Measurements from ENCODE around the gene MTG1. TPM values are rescaled to one million over a fixed set of nuclear protein-coding genes. Genes with fewer than 3 reads are reported as not detected.

The MTG1 gene
- total and polyA plus RNA-seq, 10 of the 15 experiments (the other 5 are each of a cell fraction or from before 2014, with no cell fraction given), result 6.2 to 104 (median 62.5) TPM

GRCh38 chr10:133355266-133355665 lies 38.7 kb upstream of the MTG1 start (continued):
- TF ChIP-seq, protein P1, sequence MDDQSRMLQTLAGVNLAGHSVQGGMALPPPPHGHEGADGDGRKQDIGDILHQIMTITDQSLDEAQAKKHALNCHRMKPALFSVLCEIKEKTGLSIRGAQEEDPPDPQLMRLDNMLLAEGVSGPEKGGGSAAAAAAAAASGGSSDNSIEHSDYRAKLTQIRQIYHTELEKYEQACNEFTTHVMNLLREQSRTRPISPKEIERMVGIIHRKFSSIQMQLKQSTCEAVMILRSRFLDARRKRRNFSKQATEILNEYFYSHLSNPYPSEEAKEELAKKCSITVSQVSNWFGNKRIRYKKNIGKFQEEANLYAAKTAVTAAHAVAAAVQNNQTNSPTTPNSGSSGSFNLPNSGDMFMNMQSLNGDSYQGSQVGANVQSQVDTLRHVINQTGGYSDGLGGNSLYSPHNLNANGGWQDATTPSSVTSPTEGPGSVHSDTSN (IDR thresholded peaks at IDR 0.05; ENCODE audit: insufficient replicate concordance, low read depth, low read length), result no peak
- TF ChIP-seq, protein P2, sequence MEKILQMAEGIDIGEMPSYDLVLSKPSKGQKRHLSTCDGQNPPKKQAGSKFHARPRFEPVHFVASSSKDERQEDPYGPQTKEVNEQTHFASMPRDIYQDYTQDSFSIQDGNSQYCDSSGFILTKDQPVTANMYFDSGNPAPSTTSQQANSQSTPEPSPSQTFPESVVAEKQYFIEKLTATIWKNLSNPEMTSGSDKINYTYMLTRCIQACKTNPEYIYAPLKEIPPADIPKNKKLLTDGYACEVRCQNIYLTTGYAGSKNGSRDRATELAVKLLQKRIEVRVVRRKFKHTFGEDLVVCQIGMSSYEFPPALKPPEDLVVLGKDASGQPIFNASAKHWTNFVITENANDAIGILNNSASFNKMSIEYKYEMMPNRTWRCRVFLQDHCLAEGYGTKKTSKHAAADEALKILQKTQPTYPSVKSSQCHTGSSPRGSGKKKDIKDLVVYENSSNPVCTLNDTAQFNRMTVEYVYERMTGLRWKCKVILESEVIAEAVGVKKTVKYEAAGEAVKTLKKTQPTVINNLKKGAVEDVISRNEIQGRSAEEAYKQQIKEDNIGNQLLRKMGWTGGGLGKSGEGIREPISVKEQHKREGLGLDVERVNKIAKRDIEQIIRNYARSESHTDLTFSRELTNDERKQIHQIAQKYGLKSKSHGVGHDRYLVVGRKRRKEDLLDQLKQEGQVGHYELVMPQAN (conservative IDR thresholded peaks at IDR 0.05), result no peak

DNA sequence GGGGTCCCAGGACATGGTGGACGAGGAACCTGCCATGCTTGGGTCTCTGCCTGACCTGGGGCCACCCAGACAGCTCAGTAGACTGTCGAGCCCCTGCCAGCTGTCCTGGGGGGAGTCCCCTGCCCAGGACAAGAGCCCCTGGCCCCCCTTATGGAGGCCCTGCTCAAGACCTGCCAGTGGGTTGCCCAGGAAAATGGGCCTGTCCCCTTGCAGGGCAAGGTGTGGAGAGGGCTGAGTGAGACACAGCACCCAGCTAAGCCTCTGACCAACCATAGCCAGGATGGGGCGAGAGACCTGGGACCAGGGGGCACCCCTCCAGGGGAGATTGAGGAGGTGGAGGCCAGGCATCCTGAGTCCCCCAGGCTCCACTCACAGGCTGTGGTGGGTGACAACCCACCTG lies 38.0 kb upstream of the MTG1 start:
- BruUV-seq (replicated peaks), result no TSS peak
- RAD21 ChIA-PET (ENCODE audit: unreplicated experiment), result interaction anchor here (0.9 to 1.2 kb wide), 2 partner anchors 26 to 45 kb away, joined by 3 read pairs; no protein-coding TSS in a partner anchor
- Histone ChIP-seq H3K79me2 (ENCODE audit: control insufficient read depth, insufficient read depth, low read length) (no peaks in the 10 kb centered on the region; the same call in 1 of the 2 replicates), H2AFZ (ENCODE audit: control insufficient read depth, low read depth, low read length) (no peak overlapping the region), H3K36me3 (ENCODE audit: control insufficient read depth in 2 of 2, insufficient read depth in 2 of 2, low read length in 1 of 2) (no peaks in the 10 kb centered on the region), H3K4me3 (no peak overlapping the region), H3K4me1 (ENCODE audit: control insufficient read depth, insufficient read depth, low read length) (peaks cover 2% of the 10 kb centered on the region), H3K27me3 (replicated peaks in 1 of 2; ENCODE audit: control insufficient read depth in 2 of 2, insufficient read depth in 2 of 2, low read length in 1 of 2) (no peaks in the 10 kb centered on the region), H3K9ac (ENCODE audit: control insufficient read depth, insufficient read depth, low read length) (no peak overlapping the region), H4K20me1 (ENCODE audit: control insufficient read depth, insufficient read depth) (no peaks in the 10 kb centered on the region), H3K27ac (ENCODE audit: control insufficient read depth, insufficient read depth) (no peak overlapping the region), H3K4me2 (ENCODE audit: control insufficient read depth, insufficient read depth) (no peak overlapping the region), H3K9me3 (replicated peaks; ENCODE audit: control insufficient read depth, insufficient read depth, low read length) (no peaks in the 10 kb centered on the region)
- SMC1A ChIA-PET (ENCODE audit: uncharacterized antibody, unreplicated experiment), result interaction anchor here (1.0 kb wide), 1 partner anchor 12 kb away, joined by 4 read pairs; no protein-coding TSS in a partner anchor
- CTCF ChIA-PET, result interaction anchor here (1.2 kb wide), 1 partner anchor 82 kb away, joined by 5 read pairs; no protein-coding TSS in a partner anchor
- ATAC-seq (no peak), DNase-seq (ENCODE audit: low read depth, low spot score) (no peak), FAIRE-seq (no peak)
- 94% methylated on average over 3 of the region's 3 CpGs for WGBS (ENCODE audit: insufficient coverage, insufficient replicate concordance, low lambda C conversion rate, missing lambda C conversion rate)
- in situ Hi-C loops (cut with MboI), result no loop called here
- POLR2A ChIA-PET, result interaction anchor here (0.6 kb wide), 1 partner anchor 17 kb away, joined by 3 read pairs; no protein-coding TSS in a partner anchor
- intact Hi-C loops (cut with micrococcal nuclease; ENCODE audit: unreplicated experiment), result no loop called here
- TF ChIP-seq MYB (IDR thresholded peaks at IDR 0.05; ENCODE audit: borderline replicate concordance, low read depth, low read length) (no peak), HCFC1 (IDR thresholded peaks at IDR 0.05; ENCODE audit: low read length) (no peak), KAT2A (conservative IDR thresholded peaks at IDR 0.05; ENCODE audit: control insufficient read depth, low read depth, low read length) (no peak), CEBPB (IDR thresholded peaks at IDR 0.05; ENCODE audit: borderline replicate concordance in 1 of 2, low read depth in 2 of 2, low read length in 2 of 2) (no peak), NFYA (IDR thresholded peaks at IDR 0.05; ENCODE audit: borderline replicate concordance, low read depth, low read length) (no peak), HDGF (IDR thresholded peaks at IDR 0.05) (no peak), TCF3 (IDR thresholded peaks at IDR 0.05; ENCODE audit: borderline replicate concordance, insufficient read depth, low read depth, low read length) (no peak), IKZF2 (IDR thresholded peaks at IDR 0.05) (no peak), HSF1 (IDR thresholded peaks at IDR 0.05; ENCODE audit: low read depth, low read length) (no peak), SMC3 (IDR thresholded peaks at IDR 0.05; ENCODE audit: borderline replicate concordance, low read length) (no peak), MEF2A (IDR thresholded peaks at IDR 0.05; ENCODE audit: insufficient read depth, low read depth, low read length) (no peak), BCL11A (IDR thresholded peaks at IDR 0.05; ENCODE audit: low read depth, low read length) (no peak)
- TF ChIP-seq, protein P1 (IDR thresholded peaks at IDR 0.05; ENCODE audit: insufficient replicate concordance, low read depth, low read length), result no peak
